GM21367 (cell line): ENCODE results near the gene NCOA1.
"Not testable (repeated sequence)": the region's sequence is repeated elsewhere in the genome, so short reads cannot be mapped to it uniquely, and the experiment has no call there.

Experiments
- ATAC-seq: cut with Tn5 transposase; IDR thresholded peaks from one replicate; pipeline ENCODE4 v1.9.1; 2021; ENCODE audit not compliant: unreplicated experiment

The NCOA1 gene

GRCh38 chr2:24532057-24532456, 41.0 kb downstream of the NCOA1 start:
- ATAC-seq, result not testable (repeated sequence)

DNA sequence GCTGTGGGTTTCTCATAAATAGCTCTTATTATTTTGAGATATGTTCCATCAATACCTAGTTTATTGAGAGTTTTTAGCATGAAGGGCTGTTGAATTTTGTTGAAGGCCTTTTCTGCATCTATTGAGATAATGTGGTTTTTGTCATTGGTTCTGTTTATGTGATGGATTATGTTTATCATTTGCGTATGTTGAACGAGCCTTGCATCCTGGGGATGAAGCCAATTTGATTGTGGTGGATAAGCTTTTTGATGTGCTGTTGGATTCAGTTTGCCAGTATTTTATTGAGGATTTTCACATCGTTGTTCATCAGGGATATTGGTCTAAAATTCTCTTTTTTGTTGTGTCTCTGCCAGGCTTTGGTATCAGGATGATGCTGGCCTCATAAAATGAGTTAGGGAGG, 42.5 kb downstream of the NCOA1 start:
- not testable (repeated sequence) for ATAC-seq

DNA sequence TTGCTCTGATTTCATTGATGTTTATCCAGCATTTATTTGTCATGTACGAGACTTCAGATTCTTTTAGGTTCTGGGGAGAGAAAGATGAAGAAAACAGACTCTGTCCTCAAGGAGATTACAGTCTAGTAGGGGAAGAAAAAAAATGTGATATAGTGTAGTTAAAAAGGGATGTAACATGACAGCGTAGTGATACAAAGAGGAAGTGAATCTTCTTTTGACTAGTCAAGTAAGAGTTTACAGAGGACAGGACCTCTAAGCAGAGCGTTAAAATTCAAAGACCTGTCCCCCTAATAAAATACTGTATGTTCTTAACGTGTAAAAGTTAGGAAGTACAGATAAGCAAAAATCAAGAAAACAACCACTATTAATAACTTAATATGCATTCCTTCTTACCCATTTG, 47.7 kb downstream of the NCOA1 start:
- no peak for ATAC-seq

DNA sequence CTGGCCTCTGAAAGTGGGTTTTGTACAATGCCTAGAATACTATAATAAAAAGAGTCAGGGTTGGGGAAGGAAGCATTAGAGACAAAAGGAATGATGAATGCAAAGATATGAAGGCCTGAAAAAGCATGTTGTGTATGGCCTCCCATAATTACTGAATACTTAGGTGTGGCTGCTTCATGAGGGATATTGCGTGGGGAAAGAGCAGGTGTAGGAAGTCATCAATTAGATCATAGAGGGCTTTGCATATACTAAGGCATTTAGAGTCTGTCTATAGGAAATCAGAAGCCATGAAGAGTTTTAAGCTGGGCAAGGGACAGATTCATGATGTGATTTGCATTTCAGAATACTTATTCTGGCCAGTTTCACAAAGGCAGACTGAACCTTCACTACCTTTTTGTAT, 48.2 kb downstream of the NCOA1 start:
- no peak for ATAC-seq

GRCh38 chr2:24540011-24540477, 49.0 kb downstream of the NCOA1 start:
- ATAC-seq, result no peak

DNA sequence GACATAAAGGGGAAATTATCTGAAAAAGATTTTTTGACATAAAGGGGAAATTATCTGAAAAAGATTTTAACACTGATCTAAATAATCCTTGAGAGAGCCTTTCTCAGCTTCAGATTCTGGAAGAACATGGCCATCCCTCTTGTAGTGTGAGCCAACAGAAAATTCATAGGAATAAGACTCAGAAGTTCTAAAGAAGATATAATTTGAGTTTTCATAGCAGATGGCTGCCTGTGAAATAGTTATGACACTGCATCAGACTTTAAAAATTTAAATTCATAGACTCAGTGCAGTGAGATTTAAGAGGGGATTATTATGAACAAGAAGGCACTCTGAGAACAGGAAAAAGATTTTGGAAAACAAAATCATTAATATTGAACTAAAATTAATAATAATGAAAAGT, 50.6 kb downstream of the NCOA1 start:
- no peak for ATAC-seq

DNA sequence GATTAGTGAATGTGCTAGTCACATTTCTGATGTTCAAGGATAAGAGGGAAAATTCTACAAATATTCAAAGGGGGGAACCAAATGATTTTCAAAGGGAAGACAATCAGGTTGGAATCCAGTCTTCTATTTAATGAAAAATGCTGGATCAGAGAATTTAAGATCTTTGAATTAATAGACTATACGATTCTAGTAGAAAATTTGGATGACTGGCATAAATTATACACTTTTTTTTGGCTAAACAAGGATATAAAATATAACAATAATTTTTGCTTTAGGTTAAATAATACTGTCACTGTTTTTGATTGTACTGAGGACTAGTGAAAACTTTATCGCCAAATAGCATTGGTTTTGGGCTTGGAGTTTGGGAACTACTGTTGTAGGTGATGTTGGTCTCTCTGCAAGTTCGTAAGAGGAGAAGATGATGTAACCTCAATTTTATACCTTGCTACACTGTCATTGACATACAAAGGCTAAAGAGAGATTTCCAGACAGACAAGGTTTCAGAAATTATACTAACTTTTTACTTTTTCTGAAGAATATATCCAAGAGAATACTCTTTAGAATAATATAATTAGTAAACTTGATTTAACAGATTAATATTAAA, 51.3 kb downstream of the NCOA1 start:
- ATAC-seq, result no peak

DNA sequence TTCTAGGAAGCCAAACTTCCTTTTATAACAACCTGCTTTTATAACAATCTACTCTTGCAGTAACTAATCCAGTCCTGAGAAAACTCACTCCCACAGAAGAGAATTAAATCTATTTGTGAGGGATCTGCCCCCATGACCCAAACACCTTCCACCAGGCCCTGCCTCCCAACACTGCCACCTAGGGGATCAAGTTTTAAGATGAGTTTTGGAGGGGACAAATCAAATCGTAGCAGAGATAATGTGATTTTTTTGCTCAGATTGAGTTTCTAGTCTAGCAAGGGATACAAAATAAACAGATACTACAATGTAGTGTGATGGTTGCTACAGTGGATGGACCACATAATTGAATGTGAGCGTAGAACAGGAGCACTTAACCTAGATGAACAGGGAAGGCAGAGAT, 52.2 kb downstream of the NCOA1 start:
- ATAC-seq, result no peak

- ATAC-seq, result no peak
These were observed 53.5 kb downstream of the NCOA1 start for GRCh38 chr2:24544456-24545115.

- ATAC-seq, result no peak
These were observed 55.6 kb downstream of the NCOA1 start for GRCh38 chr2:24546669-24547068.

- no peak for ATAC-seq
These were observed 57.0 kb downstream of the NCOA1 start for GRCh38 chr2:24548058-24548457.

- not testable (repeated sequence) for ATAC-seq
These were observed 59.2 kb downstream of the NCOA1 start for GRCh38 chr2:24550301-24550700.

- no peak for ATAC-seq
These were observed 60.0 kb downstream of the NCOA1 start for GRCh38 chr2:24551016-24551415.

DNA sequence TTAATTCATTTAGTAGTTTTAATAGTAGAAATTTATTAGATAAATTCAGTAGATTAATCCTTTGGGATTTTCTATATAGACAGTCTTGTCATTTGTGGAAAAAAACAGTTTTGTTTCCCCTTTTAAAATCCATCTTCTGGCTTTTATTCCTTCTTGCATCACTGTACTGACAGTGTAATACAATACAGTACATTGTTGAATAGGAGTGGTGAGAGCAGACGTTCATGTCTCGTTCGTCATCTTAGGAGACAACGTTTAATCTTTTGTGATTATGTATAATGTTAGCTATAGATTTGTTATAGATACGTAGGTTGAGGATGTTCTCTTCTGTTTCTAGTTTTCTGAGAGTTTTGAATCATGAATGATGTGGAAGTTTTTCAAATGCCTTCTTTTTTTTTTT, 61.8 kb downstream of the NCOA1 start:
- no peak for ATAC-seq

GRCh38 chr2:24558781-24559472, 67.9 kb downstream of the NCOA1 start:
- no peak for ATAC-seq

- ATAC-seq, result no peak
These were observed 68.5 kb downstream of the NCOA1 start for GRCh38 chr2:24559473-24560113.

- no peak for ATAC-seq
These were observed 74.5 kb downstream of the NCOA1 start for GRCh38 chr2:24565537-24565936.

DNA sequence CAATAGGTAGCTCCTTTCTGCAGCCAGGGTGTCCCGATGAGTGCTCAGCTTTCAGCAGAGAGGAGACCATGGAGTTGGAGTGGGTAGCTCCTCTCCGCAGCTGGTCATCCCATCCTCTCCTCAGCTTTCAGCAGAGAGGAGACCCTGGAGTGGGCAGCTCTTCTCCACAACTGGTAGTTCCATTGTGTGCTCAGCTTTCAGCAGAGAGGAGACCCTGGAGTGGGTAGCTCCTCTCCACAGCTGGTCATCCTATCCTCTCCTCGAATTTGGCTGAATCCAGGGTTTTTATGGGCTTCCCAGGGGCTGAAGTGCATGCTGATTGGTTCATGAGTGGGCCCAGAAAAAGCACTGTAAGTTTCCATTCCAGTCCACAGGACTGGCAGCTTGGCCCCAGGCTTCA, 75.2 kb downstream of the NCOA1 start:
- no peak for ATAC-seq

DNA sequence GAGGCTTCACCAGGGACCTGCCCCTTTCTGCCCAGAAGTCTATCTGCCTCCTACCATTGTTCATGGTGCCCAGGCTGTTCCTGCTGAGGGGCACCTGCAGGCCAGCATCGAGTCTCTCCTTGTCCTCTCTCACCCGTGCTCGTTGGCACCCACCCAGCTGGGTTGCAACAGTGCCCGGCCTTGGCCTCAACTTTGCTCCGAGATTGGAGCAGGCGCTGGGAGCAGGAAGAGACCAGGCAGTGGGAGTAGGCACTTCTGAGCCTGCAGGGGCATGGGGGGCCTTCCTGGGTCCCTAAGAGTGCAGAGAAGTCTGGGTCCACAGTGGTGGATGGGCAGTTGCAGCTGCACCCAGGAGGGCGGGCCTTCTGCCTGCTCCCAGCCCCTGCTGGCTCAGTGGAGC, 75.6 kb downstream of the NCOA1 start:
- ATAC-seq, result no peak

- no peak for ATAC-seq
These were observed 77.5 kb downstream of the NCOA1 start for GRCh38 chr2:24568551-24568950.

DNA sequence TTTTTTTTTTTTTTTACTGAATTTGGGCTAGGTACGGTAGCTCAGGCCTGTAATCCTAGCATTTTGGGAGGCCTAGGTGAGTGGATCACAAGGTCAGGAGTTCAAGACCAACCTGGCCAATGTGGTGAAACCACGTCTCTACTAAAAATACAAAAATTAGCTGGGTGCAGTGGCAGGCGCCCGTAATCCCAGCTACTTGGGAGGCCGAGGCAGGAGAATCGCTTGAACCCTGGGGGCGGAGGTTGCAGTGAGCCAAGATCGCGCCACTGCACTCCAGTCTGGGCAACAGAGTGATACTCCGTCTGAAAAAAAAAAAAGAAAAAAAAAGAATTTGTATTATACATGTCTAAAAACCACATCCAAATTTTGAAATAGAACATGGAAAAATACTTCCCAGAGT, 78.5 kb downstream of the NCOA1 start:
- ATAC-seq, result not testable (repeated sequence)

DNA sequence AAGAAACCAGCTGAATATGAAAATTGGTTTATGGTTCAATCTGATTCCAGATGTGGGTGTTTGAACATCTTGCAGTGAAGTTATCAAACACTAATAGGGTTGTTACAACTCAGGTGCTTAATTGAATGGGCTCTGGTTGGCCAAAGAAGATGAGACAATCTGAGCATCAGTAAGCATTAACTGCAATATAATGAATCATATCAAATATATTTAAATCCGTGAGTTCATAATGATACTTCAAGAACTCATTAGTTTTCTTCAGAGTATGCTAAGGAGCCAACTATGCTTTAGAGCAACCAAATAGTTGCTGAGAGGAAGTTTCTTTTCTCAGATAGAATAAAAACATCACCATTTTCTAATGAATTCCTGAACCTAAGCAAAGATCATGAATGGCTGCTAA, 79.2 kb downstream of the NCOA1 start:
- no peak for ATAC-seq
